ENCODE measurements around the gene MS4A6E. TPM values are rescaled to one million over a fixed set of nuclear protein-coding genes. Genes with fewer than 3 reads are reported as not detected.

MS4A6E gene
- total RNA-seq, 4 donors from 2014 or later = not detected

GRCh38 chr11:60347084-60347797 is 20.2 kb downstream of the MS4A6E start:
- in situ Hi-C loops (cut with MboI; ENCODE audit: low sequenced_read_pairs in 4 of 4) (no loop called here), intact Hi-C loops (cut with DNase I; ENCODE audit: low total_unique reads) (no loop called here)
- TF ChIP-seq CTCF (IDR thresholded peaks at IDR 0.05 in 4 of 5, conservative IDR thresholded peaks at IDR 0.05 in 1 of 5) = no peak
- TF ChIP-seq POLR2A (IDR thresholded peaks at IDR 0.05) = no peak
- ATAC-seq (no peak), DNase-seq (no peak)
- no peaks in the 10 kb centered on the region for H3K27me3 ChIP-seq
- no peak overlapping the region for H3K4me3 ChIP-seq
- H3K9me3 ChIP-seq = no peaks in the 10 kb centered on the region
- H3K36me3 ChIP-seq = no peaks in the 10 kb centered on the region
- no peak overlapping the region for H3K27ac ChIP-seq
- no peaks in the 10 kb centered on the region for H3K4me1 ChIP-seq

GRCh38 chr11:60348116-60348515 is 21.1 kb downstream of the MS4A6E start:
- in situ Hi-C loops (cut with MboI; ENCODE audit: low sequenced_read_pairs in 4 of 4) (no loop called here), intact Hi-C loops (cut with DNase I; ENCODE audit: low total_unique reads) (no loop called here)
- ATAC-seq = no peak

GRCh38 chr11:60349990-60350389 is 22.9 kb downstream of the MS4A6E start:
- Histone ChIP-seq H3K4me3 (no peak overlapping the region), H3K27me3 (no peaks in the 10 kb centered on the region), H3K4me1 (no peaks in the 10 kb centered on the region), H3K9me3 (no peaks in the 10 kb centered on the region), H3K36me3 (no peaks in the 10 kb centered on the region), H3K27ac (no peak overlapping the region)
- intact Hi-C loops (cut with DNase I; ENCODE audit: low total_unique reads) = no loop called here
- TF ChIP-seq CTCF (IDR thresholded peaks at IDR 0.05 in 4 of 5, conservative IDR thresholded peaks at IDR 0.05 in 1 of 5) (no peak), POLR2A (IDR thresholded peaks at IDR 0.05) (no peak)
- ATAC-seq = no peak
- in situ Hi-C loops (cut with MboI; ENCODE audit: low sequenced_read_pairs in 4 of 4) = loop anchor here in 1 of 4 donors (25.0 kb wide), 1 partner anchor 262 kb away; no protein-coding TSS in a partner anchor
- DNase-seq = no peak

More at GRCh38 chr11:60348116-60348515, 21.1 kb downstream of the MS4A6E start:
- TF ChIP-seq CTCF (IDR thresholded peaks at IDR 0.05 in 4 of 5, conservative IDR thresholded peaks at IDR 0.05 in 1 of 5) = no peak
- no peak for TF ChIP-seq POLR2A (IDR thresholded peaks at IDR 0.05)
- no peaks in the 10 kb centered on the region for H3K9me3 ChIP-seq
- no peak overlapping the region for H3K27ac ChIP-seq
- no peak for DNase-seq
- H3K27me3 ChIP-seq = no peaks in the 10 kb centered on the region
- H3K4me3 ChIP-seq = no peak overlapping the region
- no peaks in the 10 kb centered on the region for H3K4me1 ChIP-seq
- no peaks in the 10 kb centered on the region for H3K36me3 ChIP-seq

- Histone ChIP-seq H3K27ac (no peak overlapping the region), H3K4me3 (no peak overlapping the region), H3K27me3 (no peaks in the 10 kb centered on the region), H3K36me3 (no peaks in the 10 kb centered on the region), H3K4me1 (no peaks in the 10 kb centered on the region), H3K9me3 (no peaks in the 10 kb centered on the region)
- no peak for DNase-seq
- no peak for ATAC-seq
- intact Hi-C loops (cut with DNase I; ENCODE audit: low total_unique reads) = no loop called here
- TF ChIP-seq POLR2A (IDR thresholded peaks at IDR 0.05) (no peak), CTCF (IDR thresholded peaks at IDR 0.05 in 4 of 5, conservative IDR thresholded peaks at IDR 0.05 in 1 of 5) (no peak)
- in situ Hi-C loops (cut with MboI; ENCODE audit: low sequenced_read_pairs in 4 of 4) = loop anchor here in 1 of 4 donors (25.0 kb wide), 1 partner anchor 255 kb away; no protein-coding TSS in a partner anchor
Measured at GRCh38 chr11:60357771-60358170, 30.7 kb downstream of the MS4A6E start.

Measured in gastrocnemius medialis (tissue), 4 donors.